Stimulated activated CD8-positive, alpha-beta memory T cell treated with anti-CD3 and anti-CD28 coated beads, Interleukin-4, amount 100 ng/mL, for 4 hours (primary cell): ENCODE results near the gene TMEM236.

Experiments used
- DNase-seq, 2 donors: peaks; one replicate each; pipeline ENCODE4 v3.0.0-alpha.2; 2020; ENCODE audit warnings: low read depth in 2 of 2, low spot score in 1 of 2

TMEM236 gene

GRCh38 chr10:17740668-17741067 is 11.3 kb upstream of the TMEM236 start:
- DNase-seq, result no peak

- DNase-seq, result peak; percentile 27 to 63
Observed at GRCh38 chr10:17742918-17743317, 9.1 kb upstream of the TMEM236 start.

DNA sequence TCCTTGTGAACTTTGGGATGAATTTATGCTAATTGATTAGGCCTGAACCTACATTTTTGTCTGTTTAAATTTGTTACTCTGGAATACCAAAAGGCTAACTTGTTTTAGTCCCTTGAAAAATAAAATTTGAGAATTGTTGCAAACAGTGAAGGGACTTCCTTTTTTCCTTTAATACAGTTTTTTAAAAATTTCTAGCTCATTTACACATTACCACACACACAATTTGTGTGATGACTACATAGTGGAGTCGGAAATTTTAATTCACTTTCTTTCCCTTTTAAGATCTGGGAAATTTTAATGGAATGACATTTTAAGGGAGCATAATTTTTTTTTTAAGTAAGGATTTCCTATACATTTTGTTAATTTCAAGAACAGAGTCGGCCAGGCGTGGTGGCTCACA is 8.6 kb upstream of the TMEM236 start:
- DNase-seq, result no peak

- DNase-seq, result no peak
Observed at GRCh38 chr10:17744341-17744861, 7.6 kb upstream of the TMEM236 start.

DNA sequence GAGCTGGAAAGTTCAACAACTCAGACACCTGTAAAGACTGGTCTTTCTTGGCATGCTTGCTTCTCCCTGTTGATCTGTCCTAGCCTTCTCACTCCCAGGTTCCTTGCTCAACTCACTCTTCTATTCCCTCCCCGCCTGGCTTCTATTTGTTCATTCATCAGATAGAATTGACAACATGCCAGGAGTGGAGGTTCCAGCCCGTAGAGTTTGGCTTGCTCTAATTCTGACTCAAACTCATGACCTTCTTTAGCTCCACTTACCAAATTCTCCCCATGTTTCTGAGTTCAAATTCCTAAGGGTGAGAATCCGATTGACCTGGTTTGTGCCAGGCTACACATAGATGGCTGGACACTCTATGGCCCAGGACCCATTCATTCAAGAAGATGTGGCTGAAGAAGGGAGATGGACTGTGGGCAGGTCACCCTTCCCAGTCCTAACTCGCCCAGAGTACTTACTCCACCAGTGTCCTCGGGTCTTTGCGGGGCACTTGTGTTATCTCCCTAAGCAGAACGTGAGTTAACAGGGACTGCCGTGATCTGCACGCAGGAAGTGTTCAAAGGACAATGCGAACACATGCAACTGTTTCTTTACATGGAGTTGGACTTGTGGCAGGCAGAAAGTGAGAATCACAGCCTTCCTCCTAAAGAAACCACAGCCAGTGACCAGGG is 4.0 kb upstream of the TMEM236 start:
- no peak for DNase-seq

DNA sequence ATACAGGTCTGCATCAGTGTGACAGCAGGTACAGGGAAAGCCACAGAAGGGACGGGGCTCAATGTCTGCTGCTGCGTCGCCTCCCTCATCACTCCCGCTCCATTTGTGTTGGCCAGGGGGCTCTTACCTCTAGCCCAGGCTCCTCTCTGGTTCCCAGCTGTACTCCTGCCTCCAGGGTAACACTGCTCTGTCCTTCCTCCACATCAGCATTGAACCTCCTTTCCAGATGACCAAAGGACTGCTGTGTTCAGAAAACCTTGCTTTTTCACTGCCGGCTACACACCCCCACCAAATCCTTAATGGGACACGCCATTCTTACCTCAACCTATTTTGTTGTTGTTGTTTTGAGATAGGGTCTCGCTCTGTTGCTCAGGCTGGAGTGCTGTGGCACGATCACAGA is 2.1 kb upstream of the TMEM236 start:
- DNase-seq, result no peak

DNA sequence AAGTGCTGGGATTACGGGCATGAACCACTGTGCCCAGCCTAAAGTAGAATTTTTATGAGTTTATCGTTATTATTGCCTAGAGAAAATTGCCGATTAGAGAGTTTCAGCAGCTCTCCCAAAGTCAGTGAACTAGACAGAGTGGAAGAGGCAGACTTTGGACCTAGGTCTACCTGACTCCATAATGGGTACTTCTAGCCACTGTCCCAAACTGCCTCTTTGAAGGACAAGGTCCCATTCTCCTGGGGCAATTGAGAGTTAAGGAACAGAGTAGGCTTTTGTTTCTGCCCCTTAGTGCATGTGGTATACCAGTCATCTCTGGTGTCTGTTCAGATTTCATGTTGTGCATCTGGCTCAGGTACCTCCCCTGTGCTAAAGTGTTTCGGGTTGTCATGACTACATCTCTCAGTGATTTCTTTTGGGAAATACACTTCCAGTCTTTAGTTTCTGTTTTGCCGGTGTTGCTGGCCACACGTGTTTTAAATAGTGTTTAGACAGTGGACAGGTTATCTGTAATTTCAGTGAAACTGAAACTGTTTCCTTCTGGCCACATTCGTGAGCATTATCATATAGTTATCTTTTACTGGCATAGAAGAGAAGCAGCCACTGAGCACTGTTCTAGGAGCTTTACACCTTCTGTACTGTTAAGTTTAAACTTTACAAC is 4.7 kb downstream of the TMEM236 start:
- DNase-seq, result no peak

DNA sequence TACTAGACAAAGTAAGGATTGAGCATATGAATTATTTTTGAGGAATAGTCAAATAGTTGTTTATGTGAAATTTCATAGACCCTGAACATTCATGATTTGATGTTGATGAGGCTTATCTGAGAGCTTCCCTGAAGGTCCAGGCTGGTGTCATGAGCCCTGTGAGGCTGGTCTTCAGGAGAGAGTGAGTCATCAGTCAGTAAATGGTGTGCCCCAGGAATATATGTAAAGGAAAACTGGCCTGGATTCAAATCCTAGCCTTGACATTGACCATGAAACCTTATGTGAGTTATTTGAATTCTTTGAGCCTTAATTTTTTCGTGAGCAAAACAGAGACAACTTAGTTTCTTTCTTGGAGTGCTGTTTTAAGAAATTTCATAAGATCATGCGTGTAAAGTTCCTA is 6.2 kb downstream of the TMEM236 start:
- DNase-seq, result no peak

- no peak for DNase-seq
Observed at GRCh38 chr10:17758896-17759295, 6.9 kb downstream of the TMEM236 start.

- no peak for DNase-seq
Observed at GRCh38 chr10:17764142-17764541, 12.1 kb downstream of the TMEM236 start.

DNA sequence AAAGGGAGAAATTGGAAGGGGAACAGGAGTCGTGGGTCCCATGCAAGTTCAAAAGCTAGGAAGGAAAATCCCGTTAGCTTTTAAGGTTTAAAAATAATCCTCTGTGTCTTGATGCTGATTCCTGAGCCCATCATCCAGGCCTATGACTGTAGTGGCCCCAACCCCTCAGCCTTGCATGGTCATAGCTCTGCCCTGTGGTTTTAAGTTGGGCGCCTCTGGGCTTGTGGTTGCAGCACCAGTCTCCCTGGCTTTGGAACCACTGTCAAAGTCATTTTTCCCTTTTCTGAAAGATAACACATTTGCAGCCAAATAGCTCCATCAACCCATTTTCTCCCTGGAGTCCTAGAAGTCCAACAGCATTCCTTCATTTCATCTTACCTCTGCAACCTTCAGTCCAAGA is 13.6 kb downstream of the TMEM236 start:
- DNase-seq, result no peak

DNA sequence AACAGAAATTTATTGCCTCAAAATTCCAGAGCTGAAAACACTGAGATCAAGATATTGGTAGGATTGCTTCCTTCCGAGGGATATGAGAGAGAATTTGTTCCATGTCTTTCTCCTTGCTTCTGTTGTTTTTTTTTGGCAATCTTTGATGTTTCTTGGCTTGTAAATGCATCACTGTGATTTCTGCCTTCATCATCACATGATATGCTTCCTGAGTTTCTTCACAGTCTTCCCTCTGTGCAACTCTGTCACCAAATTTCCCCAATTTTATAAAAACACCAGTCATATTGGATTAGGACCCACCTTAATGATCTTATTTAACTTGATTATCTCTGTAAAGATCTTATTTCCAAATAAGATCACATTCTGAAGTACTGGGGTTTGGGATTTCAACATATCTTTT is 14.7 kb downstream of the TMEM236 start:
- DNase-seq, result no peak

DNA sequence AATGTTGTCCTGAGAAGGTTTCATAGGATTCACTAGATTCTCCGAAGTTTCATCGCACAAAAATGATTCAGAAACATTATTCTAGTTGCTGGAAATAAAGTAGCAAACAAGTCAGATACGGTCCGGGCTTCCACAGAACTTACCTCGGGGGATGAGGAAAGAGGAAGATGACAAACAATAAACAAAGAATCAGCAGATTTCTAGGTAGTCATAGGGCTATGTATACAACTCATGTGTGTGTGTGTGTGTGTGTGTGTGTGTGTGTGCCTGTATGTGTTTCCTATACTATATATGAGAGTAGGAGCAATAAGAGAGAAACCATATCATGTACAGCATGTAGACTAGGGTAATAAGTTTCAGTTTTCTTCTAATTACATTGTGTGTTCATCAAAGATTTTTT is 16.5 kb downstream of the TMEM236 start:
- no peak for DNase-seq

DNA sequence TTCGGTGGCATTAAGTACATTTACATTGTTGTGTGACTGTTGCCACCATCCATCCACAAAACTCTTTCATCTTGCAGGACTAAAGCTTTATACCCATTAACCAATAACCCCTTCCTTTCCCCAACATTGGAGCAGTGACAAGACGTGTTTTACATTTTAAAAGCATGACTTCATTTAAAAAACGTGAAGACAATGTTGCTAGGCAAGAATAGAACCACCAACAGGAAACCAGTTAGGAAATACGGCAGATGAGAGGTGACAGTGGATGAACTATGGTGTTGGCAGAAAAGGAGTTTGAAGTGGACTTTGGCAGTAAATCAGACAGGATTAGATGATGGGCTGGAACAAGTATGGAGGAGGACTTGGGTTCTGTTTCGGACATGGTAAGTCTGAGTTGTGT is 17.0 kb downstream of the TMEM236 start:
- DNase-seq, result no peak

GRCh38 chr10:17771017-17771416 is 19.0 kb downstream of the TMEM236 start:
- no peak for DNase-seq

- DNase-seq, result no peak
Observed at GRCh38 chr10:17779784-17780183, 27.8 kb downstream of the TMEM236 start.

DNA sequence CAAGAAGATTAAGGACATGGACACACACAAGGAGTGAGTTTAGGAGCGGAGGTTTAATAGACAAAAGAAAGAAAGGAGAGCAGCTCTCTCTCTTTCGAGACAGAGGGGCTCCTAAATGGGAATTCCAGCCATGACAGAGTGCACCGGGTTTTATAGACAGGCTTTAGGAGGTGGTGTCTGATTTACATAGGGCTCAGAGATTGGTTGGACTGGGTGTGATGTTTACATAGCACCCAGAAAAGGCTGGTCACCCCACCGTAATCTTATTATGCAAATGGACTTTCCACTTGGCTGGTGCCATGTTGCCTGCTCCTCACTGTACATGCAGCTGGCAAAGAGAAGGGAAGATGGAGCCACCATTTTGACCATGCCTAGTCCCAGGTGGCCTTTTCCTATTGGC is 28.7 kb downstream of the TMEM236 start:
- DNase-seq, result no peak

- no peak for DNase-seq
Observed at GRCh38 chr10:17781856-17782255, 29.9 kb downstream of the TMEM236 start.

DNA sequence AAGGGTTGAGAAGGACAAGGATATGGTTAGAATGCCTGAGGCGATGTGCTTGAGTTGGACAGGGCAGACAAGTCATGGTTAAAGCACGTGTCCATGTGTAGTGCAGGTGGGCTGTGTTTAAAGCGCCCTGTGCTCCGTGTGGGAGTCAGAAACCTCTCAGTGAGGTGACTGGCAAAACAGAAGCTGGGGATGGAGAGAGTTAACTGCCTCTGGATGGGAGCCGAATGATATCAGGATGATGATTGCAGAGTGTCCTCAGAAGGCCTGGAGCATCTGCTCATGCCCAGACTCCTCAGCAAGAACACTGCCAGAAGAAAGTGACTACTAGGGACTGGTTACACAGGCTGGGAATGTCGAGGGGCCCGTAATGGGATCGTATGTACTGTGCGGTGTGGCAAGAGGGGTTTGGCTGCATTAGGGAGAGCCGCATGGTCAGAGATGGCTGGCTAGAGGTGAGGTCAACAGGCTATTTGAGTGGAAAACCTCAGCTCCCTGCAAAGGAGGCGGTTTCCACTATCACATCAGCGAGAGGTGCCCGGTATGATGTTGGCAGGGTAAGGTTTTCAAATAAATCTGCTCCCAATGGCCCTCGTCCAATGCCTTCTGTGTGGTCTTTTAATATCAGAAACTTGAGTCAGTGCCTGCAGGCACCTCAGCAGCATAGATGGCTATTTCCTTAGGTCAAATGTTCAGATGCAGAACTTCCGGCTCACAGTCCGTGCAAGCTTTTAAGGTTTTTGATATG is 31.1 kb downstream of the TMEM236 start:
- DNase-seq, result no peak

DNA sequence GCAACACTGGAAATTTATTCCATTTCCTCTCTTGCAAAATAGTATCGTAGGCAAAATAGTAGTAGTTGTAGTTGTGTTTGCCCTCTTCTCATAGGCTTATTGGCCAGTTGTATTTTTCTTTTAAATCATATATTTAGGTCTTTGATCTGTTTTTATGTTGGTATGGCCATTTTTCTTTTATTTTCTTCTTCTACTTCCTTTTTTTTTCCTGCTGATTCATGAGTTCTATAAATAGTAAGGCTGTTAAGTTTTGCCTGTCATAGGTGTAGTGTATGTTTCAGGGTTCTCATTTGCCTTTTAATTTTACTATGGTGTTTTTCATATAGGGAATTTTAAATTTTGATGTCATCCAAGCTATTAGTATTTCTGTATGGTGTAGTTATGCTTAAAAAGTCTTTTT is 31.8 kb downstream of the TMEM236 start:
- DNase-seq, result no peak

DNA sequence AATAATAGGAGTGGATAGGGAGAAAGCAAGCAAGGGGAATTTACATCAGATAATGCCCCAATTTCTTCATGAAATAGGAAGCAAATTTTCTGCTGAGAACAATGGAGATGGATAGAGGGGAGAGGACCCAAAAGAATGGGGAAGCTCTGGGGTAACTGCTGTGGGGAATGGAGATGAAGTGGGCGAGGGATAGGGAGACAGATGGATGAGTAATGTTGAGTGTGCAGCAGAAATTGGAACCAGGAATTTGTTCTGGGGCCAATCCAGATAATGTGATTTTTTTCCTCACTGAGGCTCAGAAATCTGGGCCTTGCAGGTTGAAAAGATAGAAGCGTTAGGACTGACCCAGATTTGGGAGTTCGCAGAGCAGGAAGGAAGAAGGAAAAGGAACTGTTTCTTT is 32.7 kb downstream of the TMEM236 start:
- DNase-seq, result no peak

DNA sequence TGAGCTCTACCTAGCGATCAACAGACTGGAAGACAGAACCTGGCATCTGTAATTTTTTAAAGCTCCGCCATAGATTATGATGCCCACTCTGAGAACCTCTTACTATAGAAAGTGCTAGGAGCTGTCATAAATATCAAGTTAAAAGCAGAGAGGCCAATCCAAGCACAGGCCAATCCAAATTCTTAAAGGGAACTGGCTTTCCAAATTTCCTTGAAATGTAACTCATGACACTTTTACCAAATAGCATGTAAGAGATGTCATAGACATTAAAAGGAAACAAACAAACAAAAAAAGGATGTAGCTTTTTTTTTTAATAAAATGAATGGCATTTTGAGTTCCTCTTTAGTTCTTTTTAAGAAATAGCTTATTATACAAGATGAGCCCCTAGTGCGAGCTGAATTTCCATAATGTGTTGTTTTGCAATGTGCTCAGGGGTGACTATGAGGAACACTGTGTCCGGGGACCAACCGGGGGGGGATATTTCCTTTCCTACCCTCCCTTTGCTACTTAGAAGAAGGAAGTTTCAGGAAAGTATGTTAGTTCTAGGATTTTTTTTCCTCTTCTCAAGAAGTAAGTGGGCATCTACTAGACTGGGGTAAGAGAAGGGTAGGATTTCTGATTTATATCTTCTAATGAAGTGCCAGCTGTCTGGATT is 33.4 kb downstream of the TMEM236 start:
- DNase-seq, result no peak
